ENCODE measurements around the gene DCBLD1.

DNA sequence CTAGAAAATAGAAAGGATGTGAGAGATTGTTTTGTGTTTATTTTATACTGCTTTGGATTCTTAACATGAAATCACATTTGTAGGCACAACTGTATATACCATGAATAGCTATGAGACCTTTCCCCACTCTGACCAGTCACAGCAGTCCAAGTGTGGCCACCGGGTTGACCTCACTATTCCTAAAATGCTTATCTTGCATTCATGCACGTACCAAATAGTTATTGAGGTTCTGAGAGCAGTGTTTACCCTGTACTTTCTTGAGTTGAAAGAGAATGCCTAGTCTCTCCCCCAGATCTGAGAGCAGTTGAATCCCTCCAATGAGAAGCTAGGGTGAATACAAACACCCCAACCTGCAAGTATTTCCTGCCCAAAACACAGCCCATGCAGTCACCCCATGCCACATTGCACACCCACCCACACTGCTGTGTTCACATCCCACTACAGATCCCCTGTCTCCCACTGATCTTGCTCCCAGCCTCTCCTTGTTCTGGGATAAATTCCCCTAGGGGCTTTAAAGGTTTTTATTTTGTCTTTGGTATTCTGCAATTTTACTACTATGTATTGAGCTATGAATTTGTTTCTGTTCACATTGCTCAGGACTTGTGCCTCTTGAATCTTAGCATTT is 68.3 kb downstream of the DCBLD1 start:
- TF ChIP-seq EZH2 (IDR thresholded peaks at IDR 0.05; ENCODE audit: insufficient read depth, poor library complexity, severe bottlenecking) (no peak), EZH2phosphoT487 (IDR thresholded peaks at IDR 0.05; ENCODE audit: insufficient read depth, low read depth) (no peak)

Data from GM23248 (cell line).